HG03439 (cell line): ENCODE measurements around the gene GOLGA8K.
"Not testable (repeated sequence)": the region's sequence is repeated elsewhere in the genome, so short reads cannot be mapped to it uniquely, and the experiment has no call there.

Source experiments
- ATAC-seq: cut with Tn5 transposase; IDR thresholded peaks from one replicate; pipeline ENCODE4 v1.9.1; 2021; ENCODE audit warnings: mild to moderate bottlenecking, moderate library complexity; ENCODE audit not compliant: unreplicated experiment

GOLGA8K gene, protein sequence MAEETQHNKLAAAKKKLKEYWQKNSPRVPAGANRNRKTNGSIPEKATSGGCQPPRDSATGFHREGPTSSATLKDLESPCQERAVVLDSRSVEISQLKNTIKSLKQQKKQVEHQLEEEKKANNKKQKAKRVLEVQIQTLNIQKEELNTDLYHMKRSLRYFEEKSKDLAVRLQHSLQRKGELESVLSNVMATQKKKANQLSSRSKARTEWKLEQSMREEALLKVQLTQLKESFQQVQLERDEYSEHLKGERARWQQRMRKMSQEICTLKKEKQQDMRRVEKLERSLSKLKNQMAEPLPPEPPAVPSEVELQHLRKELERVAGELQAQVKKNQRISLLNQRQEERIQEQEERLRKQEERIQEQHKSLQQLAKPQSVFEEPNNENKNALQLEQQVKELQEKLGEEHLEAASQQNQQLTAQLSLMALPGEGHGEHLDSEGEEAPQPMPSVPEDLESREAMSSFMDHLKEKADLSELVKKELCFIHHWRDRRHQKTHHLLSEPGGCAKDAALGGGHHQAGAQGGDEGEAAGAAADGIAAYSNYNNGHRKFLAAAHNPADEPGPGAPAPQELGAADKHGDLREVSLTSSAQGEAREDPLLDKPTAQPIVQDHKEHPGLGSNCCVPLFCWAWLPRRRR

DNA sequence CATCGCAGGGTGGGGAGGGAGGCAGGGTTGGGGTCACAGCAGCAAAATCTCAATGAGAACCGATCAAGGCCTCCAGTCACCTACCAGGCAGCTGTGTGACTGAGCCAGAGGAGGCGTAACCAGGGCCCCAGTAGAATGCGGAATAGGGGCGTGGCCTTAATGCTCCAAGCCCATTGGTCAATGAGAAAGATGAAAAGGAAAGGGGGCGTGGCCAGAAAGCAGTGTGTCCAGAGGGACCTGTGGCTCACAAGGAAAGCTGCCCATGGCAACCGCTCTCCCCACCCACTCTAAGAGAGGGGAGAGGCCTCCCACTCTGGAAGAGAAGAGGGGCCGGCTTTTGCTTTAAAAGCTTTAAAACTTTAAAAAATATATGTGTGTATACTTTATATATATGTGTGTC lies at the start of gene GOLGA8K:
GOLGA8K (minus strand) TSS at position 101 of the 400 bp plus-strand sequence; CDS start at position 3, 98 bp downstream.
- not testable (repeated sequence) for ATAC-seq

DNA sequence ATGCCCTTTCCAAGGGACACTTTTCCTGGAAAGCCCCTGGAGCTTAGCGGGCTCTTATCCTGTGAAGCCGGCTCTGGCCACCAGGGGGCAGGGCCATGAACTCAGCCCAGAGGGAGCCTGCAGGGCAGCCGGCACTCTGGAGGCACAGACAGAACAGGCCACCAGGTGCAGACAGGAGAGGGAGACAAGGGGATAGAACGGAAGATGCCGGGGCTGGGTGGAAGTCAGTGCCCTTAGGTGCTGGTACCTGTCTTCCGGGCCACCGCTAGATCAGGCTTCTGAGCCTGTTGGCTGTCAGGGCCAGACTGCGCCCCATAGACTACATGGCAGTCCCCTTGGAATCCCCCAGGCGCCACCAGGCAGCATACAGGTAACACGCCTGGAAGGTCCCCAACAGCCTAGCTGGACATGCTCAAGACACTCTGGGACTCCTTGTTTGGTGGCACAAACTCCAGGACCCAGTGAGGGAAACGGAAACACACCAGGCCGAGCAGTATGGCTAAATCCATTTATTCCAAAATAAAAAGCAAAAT lies 37.4 kb upstream of the GOLGA8K start:
- ATAC-seq, result not testable (repeated sequence)

DNA sequence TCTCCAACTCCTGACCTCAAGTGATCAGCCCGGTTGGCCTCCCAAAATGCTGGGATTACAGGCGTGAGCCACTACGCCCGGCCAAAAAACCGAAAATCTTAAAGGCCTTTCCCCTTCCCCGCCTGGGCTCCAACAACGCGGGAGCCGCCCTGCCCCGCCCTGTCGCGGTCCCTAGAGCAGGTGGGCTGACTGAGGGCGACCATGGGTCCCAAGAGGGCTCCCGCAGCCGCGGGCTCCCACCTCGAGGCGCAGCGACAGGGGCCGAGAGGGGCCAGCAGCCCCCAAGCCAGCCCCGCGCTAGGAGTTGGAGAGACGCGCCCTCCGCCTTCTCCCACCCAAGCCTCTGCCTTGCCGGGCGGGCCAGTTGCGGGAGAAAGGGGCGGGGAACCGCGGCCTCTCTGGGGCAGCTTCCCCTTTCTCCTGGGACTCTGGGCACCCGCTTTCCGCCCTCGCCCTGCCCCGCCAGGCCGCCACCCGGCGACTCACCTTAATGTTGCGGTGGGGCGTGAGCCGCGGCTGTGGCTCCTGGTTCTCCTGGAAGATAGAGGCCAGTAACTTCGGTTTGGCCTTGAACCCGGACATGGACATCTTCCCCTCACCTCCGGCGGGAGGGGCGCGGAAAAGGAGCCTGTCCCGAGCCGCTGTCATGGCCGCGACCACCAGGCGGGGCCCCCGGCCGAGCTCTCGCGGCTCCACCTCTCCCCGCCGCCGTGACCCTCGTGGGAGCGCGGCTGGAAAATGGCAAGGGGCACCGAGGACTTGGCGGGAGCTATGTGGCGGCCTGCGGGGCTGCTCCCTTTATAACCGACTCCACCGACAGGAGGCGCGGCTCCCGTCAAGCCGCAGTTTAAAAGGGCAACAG lies 31.2 kb upstream of the GOLGA8K start:
- not testable (repeated sequence) for ATAC-seq

DNA sequence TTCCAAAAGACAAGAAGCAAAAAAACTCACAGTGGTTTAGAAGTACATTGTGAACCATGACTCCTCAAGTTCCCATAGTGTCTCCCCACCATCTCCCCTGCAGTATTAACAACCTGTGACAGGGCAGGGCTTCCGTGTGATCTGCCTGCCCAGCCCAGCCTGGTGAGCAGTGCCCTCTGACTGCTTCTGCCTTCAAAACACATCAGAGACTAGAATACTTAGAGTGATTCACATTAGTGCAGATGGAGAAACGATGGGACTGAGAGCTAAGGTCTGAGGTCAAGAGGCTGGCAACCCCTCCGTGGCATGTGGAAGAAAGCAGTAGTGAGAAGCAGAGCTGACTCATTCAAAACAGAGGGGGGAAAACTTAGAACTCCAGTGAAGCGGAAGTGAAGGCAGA lies 24.5 kb upstream of the GOLGA8K start:
- not testable (repeated sequence) for ATAC-seq

DNA sequence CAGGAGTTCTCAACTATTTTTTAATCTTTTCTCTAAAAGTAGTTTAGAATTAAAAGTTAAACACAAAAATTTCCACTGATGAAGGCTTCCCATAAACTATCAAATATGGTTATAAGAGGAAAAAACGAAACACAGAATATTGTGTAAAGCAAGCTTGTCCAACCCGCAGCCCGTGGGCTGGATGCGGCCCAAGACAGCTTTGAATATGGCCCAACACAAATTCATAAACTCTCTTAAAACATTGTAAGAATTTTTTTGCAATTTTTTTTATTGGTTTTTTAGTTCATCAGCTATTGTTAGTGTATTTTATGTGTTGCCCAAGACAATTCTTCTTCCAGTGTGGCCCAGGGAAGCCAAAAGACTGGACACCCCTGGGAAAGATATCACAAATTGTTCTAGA lies 23.4 kb upstream of the GOLGA8K start:
- not testable (repeated sequence) for ATAC-seq

DNA sequence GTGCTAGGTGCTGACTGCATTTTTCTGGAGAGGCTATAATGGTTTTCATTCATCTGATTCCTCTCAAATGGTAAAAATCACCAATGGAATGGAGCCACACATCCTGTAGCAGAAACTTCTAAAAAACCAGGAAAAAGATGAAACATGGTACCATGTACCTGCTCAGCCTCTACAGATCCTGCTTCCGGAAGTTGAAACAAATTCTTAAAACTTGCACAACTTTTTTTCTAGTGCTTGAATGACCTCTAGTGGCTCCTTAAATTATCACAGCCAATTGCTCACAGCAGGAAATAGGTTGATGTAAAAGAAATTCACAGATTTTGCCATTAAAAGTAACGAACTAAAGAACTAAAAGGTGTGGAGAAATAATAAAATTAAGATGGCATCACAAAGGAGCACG lies 4.8 kb upstream of the GOLGA8K start:
- not testable (repeated sequence) for ATAC-seq

DNA sequence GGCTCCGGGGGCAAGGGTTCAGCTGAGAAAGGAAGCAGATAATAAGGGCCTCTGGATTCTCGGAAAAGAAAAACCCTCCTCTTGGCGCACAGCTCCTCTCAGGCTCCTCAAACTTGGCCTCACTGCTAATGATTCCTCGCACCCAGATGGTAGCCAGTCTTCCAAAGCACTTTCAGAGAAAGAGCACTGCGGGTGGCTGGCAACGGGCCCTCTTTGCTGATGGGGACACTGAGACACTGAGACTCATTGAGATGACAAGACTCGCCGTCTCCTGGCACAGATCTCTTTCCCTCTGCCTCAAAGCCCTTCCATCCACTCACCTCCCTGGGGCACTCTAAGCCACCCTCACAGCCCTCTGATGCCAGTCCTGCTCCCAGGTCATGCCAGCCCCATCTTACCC lies 6.6 kb downstream of the GOLGA8K start:
- ATAC-seq, result not testable (repeated sequence)

DNA sequence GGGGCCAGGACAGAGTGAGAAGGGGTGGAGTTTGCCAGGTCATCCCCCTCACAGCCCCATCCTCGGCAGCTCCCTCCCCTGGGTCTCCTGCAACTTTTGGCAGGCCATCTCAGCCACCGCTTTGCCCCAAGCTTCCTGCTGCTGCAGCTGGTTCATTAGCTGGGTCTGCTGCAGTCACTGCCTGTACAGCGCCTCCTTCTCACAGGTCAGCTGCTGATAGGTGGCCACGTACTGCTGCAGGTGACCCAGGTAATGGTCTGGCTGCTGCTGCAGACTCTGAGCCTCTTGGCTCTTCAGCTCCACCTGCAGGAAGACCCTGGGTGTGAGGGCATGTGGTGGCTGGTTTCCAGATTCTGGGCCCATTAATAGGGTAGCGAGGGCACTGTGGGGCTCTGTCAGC lies 8.3 kb downstream of the GOLGA8K start:
- not testable (repeated sequence) for ATAC-seq

DNA sequence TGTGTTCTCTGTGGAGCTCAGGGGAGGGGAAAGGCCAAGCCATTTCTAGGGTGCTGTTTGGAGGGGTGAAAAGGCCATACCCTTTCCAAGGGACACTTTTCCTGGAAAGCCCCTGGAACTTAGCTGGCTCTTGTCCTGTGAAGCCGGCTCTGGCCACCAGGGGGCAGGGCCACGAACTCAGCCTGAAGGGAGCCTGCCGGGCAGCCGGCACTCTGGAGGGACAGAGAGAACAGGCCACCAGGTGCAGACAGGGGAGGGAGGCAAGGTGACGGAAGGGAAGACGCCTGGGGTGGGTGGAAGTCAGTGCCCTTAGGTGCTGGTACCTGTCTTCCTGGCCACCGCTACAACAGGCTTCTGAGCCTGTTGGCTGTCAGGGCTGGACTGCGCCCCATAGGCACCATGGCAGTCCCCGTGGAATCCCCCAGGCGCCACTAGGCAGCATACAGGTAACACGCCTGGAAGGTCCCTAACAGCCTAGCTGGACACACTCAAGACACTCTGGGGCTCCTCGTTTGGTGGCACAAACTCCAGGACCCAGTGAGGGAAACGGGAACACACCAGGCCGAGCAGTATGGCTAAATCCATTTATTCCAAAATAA lies 14.9 kb downstream of the GOLGA8K start:
- ATAC-seq, result not testable (repeated sequence)

DNA sequence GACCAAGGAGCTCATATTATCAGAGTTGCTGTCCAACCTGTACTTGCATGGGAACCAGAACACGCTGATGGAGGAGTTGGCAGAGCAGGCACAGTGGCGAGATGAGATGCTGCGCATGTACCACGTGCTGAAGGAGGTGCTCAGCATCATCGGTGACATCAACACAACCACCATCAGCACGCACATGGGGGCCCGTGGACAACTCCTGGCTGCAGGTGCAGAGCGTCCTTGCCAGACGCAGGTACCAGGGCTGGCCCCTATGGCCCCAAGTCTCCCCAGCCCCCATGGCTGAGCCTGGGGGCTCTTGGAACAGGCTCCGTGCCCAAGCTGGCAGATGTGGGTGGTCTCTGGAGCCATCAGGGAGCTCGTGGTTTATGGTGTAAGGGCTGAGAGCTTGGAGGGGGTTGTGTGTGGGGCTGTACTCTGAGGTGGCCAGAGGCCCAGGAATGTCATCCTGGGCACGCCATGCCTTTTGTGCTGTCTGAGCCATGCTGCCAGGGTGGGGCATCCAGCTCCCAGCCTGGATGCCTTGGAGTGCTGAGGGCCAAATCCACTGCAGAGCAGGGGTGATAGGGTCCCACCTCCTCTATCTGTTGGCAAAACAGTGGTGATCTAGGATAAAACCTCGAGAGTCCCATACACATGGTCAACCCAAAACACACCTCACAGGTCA lies 17.1 kb downstream of the GOLGA8K start:
- ATAC-seq, result not testable (repeated sequence)

DNA sequence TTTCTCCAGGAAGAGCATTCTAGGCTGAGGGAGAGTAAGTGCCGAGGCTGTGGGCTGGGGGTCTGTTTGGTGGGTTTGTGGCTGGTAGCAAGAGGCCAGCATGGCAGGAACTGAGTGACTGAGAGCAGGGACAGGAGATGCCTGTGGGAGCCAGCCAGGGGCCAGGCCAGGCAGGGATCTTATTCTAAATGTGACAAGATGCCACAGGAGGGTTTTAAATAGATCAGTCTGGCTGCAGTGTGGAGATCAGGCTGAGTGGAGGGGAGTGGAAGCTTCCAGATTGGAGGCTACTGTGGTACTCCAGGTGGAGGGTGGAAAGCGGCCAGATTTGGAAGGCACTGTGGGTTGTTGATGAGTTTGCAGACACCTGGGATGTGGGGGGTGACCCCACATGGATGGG lies 28.9 kb downstream of the GOLGA8K start:
- not testable (repeated sequence) for ATAC-seq

DNA sequence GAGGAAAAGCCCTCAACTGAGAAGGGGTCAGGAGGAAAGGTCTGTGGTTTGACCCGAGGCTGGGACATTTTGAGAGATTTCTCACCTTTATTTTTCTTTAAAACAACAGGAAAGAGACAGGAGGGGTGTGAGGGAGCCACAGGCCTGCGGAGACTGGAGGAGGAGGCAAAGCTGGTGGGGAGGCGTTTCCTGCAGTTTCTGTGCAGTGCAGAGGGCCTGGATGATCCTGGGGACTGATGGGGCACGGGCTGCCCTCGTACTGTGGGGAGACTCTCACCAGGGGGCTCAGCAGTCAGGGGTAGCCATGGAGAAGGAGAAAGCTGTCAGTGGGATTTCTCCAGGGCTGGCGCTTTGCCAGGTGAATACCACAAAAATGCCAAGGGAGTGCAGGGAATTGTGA lies 29.4 kb downstream of the GOLGA8K start:
- ATAC-seq, result not testable (repeated sequence)

DNA sequence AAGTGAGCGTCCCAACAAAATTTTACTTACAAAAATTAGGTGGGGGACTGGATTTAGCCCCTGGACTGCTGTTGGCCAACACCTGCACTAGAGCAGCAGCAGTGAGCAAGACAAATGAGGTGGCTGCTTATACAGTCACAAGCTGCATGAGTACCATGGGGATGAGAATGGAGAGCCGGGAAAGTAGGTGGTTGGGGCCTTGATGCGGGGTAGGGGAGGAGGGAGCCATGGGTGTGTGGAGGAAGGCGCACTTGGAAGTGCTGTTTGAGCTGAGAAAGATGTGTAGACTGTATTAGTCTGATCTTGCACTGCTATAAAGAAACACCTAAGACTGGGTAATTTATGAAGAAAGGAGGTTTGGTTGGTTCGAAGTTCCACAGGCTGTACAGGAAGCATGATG lies 31.0 kb downstream of the GOLGA8K start:
- not testable (repeated sequence) for ATAC-seq

DNA sequence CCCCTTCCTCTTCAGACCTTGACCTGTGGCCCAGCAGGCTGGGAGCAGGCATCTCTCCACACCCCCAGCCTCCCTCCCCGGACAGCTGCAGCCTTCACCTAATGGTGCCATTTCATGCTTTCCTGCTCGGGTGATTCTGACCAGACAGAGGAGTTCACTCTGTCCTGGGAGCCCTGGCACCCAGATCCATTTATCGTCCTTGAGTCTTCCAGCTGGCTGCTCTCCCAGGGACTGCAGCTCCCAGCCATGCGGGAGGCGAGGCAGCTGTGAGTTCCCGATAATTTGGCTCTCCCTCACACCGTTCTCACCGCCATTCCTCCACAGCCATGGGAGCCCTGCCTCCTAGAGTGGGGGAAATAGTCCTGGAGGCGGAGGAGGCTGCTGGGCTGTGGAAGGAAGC lies 32.6 kb downstream of the GOLGA8K start:
- not testable (repeated sequence) for ATAC-seq

DNA sequence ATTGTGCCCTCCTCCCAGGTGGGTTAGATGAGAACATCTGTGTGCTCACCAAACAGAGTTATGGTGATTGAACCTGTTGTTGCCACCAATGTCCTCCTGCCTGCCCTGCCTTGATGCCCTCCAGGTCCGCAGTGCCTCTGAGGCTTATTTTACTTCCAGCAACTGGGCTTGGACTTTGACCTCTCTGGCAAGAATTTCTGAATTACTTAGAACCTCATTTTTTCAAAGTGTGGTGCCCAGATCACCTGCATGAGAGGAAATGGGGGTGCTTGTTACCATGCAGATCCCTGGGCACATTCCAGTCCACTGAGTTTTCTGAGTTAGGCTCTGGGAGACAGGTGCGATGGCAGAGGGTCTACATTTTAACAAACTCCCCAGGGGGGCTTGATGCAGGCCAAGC lies 33.0 kb downstream of the GOLGA8K start:
- not testable (repeated sequence) for ATAC-seq

DNA sequence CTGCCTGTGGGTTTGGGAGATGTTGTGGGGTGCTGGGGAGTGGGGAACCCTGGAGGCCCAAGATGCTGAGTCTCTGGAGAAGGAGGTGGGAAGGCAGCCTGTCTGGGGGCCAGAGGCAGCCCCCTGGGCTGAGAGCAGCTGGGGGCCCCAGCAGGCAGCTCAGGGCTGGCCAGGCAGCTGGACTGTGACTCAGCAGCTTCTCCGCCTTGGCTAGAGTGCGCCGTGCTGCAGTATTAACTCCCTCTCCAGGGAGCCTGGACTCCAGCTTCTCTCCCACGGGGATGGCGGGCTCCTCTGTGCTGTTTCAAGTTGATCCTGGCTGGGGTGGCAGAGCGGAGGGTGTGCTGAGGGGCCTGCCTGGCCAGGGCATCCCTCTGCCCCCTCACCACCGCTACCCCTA lies 36.6 kb downstream of the GOLGA8K start:
- ATAC-seq, result not testable (repeated sequence)

DNA sequence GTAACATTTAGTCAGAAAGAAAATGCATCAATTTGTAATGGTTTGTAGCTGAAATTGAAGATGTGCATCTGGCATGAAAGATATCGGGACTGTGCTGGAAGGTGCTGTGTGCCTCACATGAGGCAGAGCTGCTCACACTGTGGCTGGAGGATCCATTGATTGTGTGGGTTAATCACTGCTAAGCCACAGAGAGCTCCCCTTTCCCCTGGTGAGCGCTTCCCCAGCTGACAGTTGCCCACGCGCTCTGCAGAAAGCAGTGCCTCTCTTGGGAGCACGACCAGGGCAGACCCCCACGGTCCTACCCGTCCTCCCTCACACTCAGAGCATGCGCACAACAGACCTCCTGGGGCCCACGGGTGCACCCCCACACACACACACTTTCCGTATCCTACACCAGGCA lies 37.1 kb downstream of the GOLGA8K start:
- ATAC-seq, result not testable (repeated sequence)

DNA sequence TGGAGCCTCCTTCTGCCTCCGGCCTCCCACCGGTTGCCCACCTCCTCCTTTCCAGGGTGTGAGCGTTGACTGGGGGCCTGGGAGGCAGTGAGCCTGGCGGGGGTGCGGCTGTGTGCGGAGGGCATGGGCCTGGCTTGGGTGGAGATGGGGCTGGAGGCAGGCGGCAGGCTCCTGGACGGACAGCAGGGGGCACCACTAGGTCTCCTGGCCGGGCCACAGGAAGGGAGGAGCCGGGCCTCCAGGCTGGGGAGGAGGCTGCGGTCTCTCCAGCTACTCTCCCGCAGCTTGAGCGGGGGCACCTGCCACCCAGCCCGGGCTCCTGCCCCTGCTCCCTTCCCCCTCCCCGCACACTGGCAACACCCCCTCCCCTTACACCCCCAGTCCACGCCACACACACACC lies 38.1 kb downstream of the GOLGA8K start:
- ATAC-seq, result not testable (repeated sequence)

DNA sequence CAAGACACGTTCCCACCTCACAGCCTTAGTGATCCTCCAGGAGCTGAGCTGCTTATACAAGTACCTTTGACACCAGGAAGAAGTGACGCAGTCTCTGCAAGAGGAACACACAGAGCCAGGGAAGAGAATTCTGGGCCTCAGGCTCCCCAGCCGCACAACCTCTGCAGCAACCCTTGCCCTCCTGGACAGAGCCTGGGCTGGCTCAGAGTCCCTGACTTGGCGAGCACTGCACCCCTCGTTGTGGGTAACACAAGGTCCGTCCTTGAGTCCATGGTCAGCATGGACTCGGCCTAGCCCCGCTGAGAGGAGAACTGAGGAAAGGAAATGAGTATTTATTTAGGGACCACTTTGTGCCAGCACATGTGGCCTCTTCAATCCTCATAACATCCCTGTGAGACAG lies 39.6 kb downstream of the GOLGA8K start:
- ATAC-seq, result not testable (repeated sequence)

DNA sequence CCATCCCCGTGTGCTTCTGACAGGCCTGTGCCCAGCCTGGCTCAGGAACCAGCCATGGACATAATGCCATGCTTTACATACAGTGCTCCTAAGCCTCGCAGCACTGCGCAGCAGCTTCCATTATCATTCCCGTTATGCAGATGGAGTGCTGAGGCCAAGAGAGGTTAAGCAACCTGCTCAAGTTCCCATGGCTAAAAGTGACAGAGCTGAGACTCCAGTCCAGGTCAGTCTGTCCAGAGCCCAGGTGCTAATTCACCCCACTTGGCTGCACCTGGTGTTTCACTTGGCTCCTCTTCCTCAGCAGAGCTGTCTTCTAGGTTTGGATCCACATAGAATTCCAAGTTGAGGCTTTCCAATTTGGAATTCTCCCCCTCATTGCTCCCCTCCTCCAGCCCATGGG lies 41.4 kb downstream of the GOLGA8K start:
- ATAC-seq, result not testable (repeated sequence)
